Mucosa of stomach (tissue), 1 donor: ENCODE data around the gene DNER.
"Not testable (repeated sequence)": the region's sequence is repeated elsewhere in the genome, so short reads cannot be mapped to it uniquely, and the experiment has no call there.

Experiments
- H3K27me3 ChIP-seq: one replicate; pipeline ENCODE4 v1.7.0; 2013; ENCODE audit warnings: mild to moderate bottlenecking, low read length; ENCODE audit not compliant: control insufficient read depth, insufficient read depth
- H3K36me3 ChIP-seq: one replicate; pipeline ENCODE4 v1.7.0; 2013; ENCODE audit warnings: low read length; ENCODE audit not compliant: control insufficient read depth, insufficient read depth
- H3K4me1 ChIP-seq: one replicate; pipeline ENCODE4 v1.7.0; 2013; ENCODE audit warnings: mild to moderate bottlenecking, low read length; ENCODE audit not compliant: control insufficient read depth, insufficient read depth
- H3K4me3 ChIP-seq: one replicate; pipeline ENCODE4 v1.7.0; 2013; ENCODE audit warnings: low read length
- H3K9ac ChIP-seq: one replicate; pipeline ENCODE4 v1.7.0; 2013; ENCODE audit warnings: mild to moderate bottlenecking, low read length, moderate library complexity
- H3K9me3 ChIP-seq: one replicate; pipeline ENCODE4 v1.7.0; 2013; ENCODE audit warnings: mild to moderate bottlenecking, low read length, moderate library complexity; ENCODE audit not compliant: control insufficient read depth
- donor health status: Pancreatic carcinoma.

DNER gene

GRCh38 chr2:229344151-229344551 lies 370.2 kb downstream of the DNER start:
- no peaks in the 10 kb centered on the region for H3K4me1 ChIP-seq
- no peak overlapping the region for H3K9ac ChIP-seq
- H3K27me3 ChIP-seq, result no peaks in the 10 kb centered on the region
- no peaks in the 10 kb centered on the region for H3K36me3 ChIP-seq
- H3K4me3 ChIP-seq, result no peak overlapping the region
- H3K9me3 ChIP-seq, result no peaks in the 10 kb centered on the region

DNA sequence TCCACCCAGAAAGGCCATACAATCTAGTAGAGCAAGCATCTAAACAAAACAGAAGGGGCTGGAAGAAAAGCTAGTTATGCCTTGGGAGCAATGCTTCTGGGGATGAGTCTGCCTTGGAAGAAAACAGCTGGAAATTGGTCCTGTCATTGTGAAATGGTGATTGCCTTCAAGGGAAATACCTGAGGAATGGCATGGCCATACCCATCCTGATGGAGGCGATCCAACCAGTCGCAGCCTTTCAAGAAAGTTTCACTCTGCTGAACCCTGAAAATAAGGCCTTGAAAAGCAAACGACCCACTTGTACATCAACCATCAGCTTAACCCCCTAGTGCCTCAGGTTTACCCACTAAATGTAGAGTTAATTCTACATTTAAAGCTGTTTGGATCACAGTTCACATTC lies 370.7 kb downstream of the DNER start:
- no peaks in the 10 kb centered on the region for H3K27me3 ChIP-seq
- no peaks in the 10 kb centered on the region for H3K36me3 ChIP-seq
- no peak overlapping the region for H3K9ac ChIP-seq
- H3K9me3 ChIP-seq, result no peaks in the 10 kb centered on the region
- no peak overlapping the region for H3K4me3 ChIP-seq
- H3K4me1 ChIP-seq, result no peaks in the 10 kb centered on the region

GRCh38 chr2:229342376-229342775 lies 372.0 kb downstream of the DNER start:
- Histone ChIP-seq H3K9me3 (no peaks in the 10 kb centered on the region), H3K36me3 (no peaks in the 10 kb centered on the region), H3K9ac (no peak overlapping the region), H3K4me1 (no peaks in the 10 kb centered on the region), H3K27me3 (no peaks in the 10 kb centered on the region), H3K4me3 (no peak overlapping the region)

DNA sequence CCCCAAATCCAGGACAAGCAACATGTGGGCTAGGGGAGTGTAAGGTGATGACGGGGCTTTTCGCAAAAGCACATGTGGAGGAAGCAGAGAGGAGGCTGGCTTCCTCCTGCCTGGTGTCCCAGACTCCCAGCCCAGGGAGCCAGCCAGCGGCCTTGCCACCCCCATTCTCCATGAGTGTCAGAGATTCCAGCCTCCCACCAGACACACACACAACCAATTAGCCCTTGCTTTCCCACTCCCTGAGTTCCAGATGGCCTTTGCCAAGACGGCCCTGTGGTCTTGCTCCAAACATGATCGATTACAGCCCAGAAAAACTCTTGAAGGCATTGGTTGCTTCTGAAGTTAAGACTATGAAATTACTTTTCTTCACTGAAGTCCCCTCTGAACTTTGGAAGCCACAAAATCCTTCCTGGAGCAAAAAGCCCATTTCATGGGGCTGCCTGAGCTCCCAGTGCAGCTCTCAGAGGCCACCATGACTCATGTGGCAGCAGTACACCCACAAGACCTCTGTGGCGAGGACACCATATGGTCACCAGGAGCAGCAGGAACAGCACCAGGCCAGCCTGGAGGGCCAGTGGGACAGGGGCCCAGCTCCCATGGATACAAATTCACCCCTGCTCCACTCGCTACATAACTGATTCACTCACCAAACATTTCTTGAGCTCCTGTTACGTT lies 374.1 kb downstream of the DNER start:
- Histone ChIP-seq H3K9me3 (no peaks in the 10 kb centered on the region), H3K4me3 (no peak overlapping the region), H3K27me3 (no peaks in the 10 kb centered on the region), H3K4me1 (no peaks in the 10 kb centered on the region), H3K9ac (no peak overlapping the region), H3K36me3 (no peaks in the 10 kb centered on the region)

DNA sequence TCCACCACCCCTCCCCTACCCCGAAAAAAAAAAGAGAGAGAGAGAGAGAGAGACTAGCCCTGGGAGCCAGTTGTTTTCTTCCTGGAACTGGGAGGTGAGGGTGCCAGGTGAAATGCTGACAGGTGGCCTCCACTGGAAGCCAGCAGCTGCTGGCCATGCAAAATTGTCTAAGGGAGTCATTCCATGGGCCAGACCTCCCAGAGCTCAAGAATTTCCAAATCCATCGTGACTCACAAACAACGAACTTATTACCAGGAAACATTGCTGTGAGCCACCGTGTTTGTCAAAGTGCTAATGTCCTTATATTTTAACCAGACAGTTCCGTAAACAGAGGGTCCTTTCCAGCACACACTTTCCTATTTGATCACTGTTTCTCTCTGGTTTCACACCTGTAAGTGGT lies 374.7 kb downstream of the DNER start:
- H3K4me3 ChIP-seq, result no peak overlapping the region
- no peaks in the 10 kb centered on the region for H3K9me3 ChIP-seq
- H3K9ac ChIP-seq, result no peak overlapping the region
- H3K4me1 ChIP-seq, result no peaks in the 10 kb centered on the region
- H3K36me3 ChIP-seq, result no peaks in the 10 kb centered on the region
- H3K27me3 ChIP-seq, result no peaks in the 10 kb centered on the region

- H3K36me3 ChIP-seq, H3K4me3 ChIP-seq, H3K27me3 ChIP-seq, H3K9me3 ChIP-seq, H3K9ac ChIP-seq, H3K4me1 ChIP-seq: not testable (repeated sequence)
These were observed 375.2 kb downstream of the DNER start for GRCh38 chr2:229339171-229339570.

GRCh38 chr2:229335877-229336346 lies 378.4 kb downstream of the DNER start:
- Histone ChIP-seq H3K27me3 (no peaks in the 10 kb centered on the region), H3K9ac (no peak overlapping the region), H3K4me1 (no peaks in the 10 kb centered on the region), H3K9me3 (no peaks in the 10 kb centered on the region), H3K36me3 (no peaks in the 10 kb centered on the region), H3K4me3 (no peak overlapping the region)

DNA sequence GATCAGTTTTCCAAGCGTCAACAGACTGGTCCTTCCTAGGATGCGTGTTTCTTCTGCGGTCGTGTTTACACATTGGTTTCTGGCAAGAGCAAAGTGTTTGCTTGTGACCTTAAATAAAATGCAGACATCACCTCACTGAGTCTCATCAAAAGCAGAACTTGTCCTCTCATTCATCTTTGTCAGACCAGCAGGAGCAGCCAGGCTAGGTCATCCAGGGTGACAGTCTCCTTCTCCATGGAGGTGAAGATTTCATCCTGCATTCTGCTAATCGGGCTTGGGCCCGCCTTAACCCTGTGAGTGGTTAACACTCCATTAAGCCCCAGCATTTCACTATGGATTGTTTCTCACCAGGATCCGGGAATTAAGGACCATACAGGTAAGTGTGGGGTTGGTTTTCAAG lies 379.0 kb downstream of the DNER start:
- no peaks in the 10 kb centered on the region for H3K9me3 ChIP-seq
- H3K9ac ChIP-seq, result no peak overlapping the region
- H3K36me3 ChIP-seq, result no peaks in the 10 kb centered on the region
- no peak overlapping the region for H3K4me3 ChIP-seq
- no peaks in the 10 kb centered on the region for H3K4me1 ChIP-seq
- no peaks in the 10 kb centered on the region for H3K27me3 ChIP-seq

- Histone ChIP-seq H3K36me3 (no peaks in the 10 kb centered on the region), H3K9me3 (no peaks in the 10 kb centered on the region), H3K9ac (no peak overlapping the region), H3K4me1 (no peaks in the 10 kb centered on the region), H3K4me3 (no peak overlapping the region), H3K27me3 (no peaks in the 10 kb centered on the region)
These were observed 383.4 kb downstream of the DNER start for GRCh38 chr2:229330952-229331351.

- H3K4me1 ChIP-seq, result no peaks in the 10 kb centered on the region
- H3K9ac ChIP-seq, result no peak overlapping the region
- H3K27me3 ChIP-seq, result no peaks in the 10 kb centered on the region
- no peak overlapping the region for H3K4me3 ChIP-seq
- H3K9me3 ChIP-seq, result no peaks in the 10 kb centered on the region
- no peaks in the 10 kb centered on the region for H3K36me3 ChIP-seq
These were observed 394.8 kb downstream of the DNER start for GRCh38 chr2:229319558-229319957.

DNA sequence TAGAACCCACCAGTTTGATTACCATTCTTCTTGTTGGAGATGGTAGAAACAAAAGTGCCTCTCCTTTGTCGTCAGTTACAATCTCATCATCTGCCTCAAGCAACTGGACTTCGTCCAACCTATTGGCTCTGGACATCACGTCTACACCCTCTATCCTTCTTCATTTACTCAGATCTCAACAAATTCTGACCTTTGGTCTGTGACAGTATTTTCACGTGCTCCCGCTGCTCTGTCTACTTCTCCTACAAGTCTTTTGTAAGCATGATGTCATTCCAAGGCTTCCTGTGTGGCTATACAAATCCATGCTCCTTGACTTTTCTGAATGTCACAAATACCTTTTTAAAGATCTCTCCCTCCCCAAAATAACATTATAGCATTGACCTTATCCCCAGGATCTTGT lies 400.2 kb downstream of the DNER start:
- Histone ChIP-seq H3K4me1 (no peaks in the 10 kb centered on the region), H3K4me3 (no peak overlapping the region), H3K9ac (no peak overlapping the region), H3K36me3 (no peaks in the 10 kb centered on the region), H3K27me3 (no peaks in the 10 kb centered on the region), H3K9me3 (no peaks in the 10 kb centered on the region)

DNA sequence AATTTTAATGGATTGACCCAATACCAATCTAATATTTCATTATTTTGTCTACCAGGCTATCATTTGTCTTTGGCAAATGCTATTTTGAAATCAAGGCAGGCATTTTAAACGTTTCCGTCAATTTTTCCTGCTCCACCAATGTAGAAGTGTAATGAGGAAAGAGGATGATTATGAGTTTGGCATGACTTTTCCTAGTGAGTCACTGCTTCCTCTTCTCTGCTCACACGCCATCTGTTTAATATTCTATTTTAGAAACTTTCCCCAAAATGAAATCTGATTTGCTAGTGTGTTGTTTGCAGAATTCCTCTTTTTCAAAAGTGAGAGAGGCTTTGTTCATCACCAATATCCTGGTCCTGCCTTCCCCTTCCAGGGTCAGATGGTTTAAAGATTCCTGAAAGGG lies 400.8 kb downstream of the DNER start:
- Histone ChIP-seq H3K9me3 (no peaks in the 10 kb centered on the region), H3K9ac (no peak overlapping the region), H3K36me3 (no peaks in the 10 kb centered on the region)

More for the DNA sequence above, 400.8 kb downstream of the DNER start:
- no peak overlapping the region for H3K4me3 ChIP-seq
- no peaks in the 10 kb centered on the region for H3K27me3 ChIP-seq
- H3K4me1 ChIP-seq, result no peaks in the 10 kb centered on the region
